GM12878 (cell line): Measurements from ENCODE around the gene ANGPTL2.
"Not testable (repeated sequence)": the region's sequence is repeated elsewhere in the genome, so short reads cannot be mapped to it uniquely, and the experiment has no call there.

ENCODE experiments used
- POLR2AphosphoS5 ChIP-seq: IDR thresholded peaks from 2 replicates; pipeline ENCODE4 v1.6.1; 2011; ENCODE audit warnings: mild to moderate bottlenecking, low read length, inconsistent platforms
- USF2 ChIP-seq: IDR thresholded peaks from 2 replicates; pipeline ENCODE4 v1.6.1; 2011; ENCODE audit warnings: low read depth, low read length, improper control_type of control experiment, borderline replicate concordance
- TF ChIP-seq, protein P1 (sequence below): fragments of 450-650 bp; IDR thresholded peaks from 2 replicates; pipeline ENCODE4 v1.6.1; 2016; ENCODE audit warnings: mild to moderate bottlenecking

- TF ChIP-seq POLR2AphosphoS5, USF2: not testable (repeated sequence)
- TF ChIP-seq, protein P1, sequence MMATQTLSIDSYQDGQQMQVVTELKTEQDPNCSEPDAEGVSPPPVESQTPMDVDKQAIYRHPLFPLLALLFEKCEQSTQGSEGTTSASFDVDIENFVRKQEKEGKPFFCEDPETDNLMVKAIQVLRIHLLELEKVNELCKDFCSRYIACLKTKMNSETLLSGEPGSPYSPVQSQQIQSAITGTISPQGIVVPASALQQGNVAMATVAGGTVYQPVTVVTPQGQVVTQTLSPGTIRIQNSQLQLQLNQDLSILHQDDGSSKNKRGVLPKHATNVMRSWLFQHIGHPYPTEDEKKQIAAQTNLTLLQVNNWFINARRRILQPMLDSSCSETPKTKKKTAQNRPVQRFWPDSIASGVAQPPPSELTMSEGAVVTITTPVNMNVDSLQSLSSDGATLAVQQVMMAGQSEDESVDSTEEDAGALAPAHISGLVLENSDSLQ, result not testable (repeated sequence)
Observed at GRCh38 chr9:127171348-127171747, 48.9 kb upstream of the ANGPTL2 start.
